Common myeloid progenitor, CD34-positive (primary cell): ENCODE results near the gene CPEB3.

Experiments
- CTCF ChIA-PET: fragments of 350-600 bp; sonication (Branson Sonifier 250); formaldehyde crosslinking; loops from one replicate; lab custom pipeline; 2021; ENCODE audit warnings: antibody characterized with exemption; lab: Charles Lee
- POLR2A ChIA-PET: fragments of 350-600 bp; sonication (Branson Sonifier 250); formaldehyde crosslinking; loops from one replicate; lab custom pipeline; 2021; ENCODE audit warnings: antibody characterized with exemption; lab: Charles Lee
- DNase-seq, 3 donors: peaks; one replicate each; pipeline versions ENCODE4 v3.0.0 to v3.0.0-alpha.2; 2013
- H3K27ac ChIP-seq, 2 experiments: 1 replicate in 1 of 2; 2 replicates in 1 of 2; pipeline ENCODE4 v1.7.0; 2013; ENCODE audit warnings: inconsistent platforms in 2 of 2, low read length in 2 of 2, mild to moderate bottlenecking in 2 of 2, low read depth in 1 of 2, moderate library complexity in 1 of 2; ENCODE audit not compliant: severe bottlenecking in 2 of 2, insufficient read depth in 1 of 2, poor library complexity in 1 of 2
- H3K27me3 ChIP-seq, 5 experiments: replicated peaks in 2 of 5; 1 replicate in 3 of 5; 2 replicates in 2 of 5; pipeline versions ENCODE4 v1.6.1 to v1.7.0; 2013; ENCODE audit warnings: low read length in 4 of 5, mild to moderate bottlenecking in 2 of 5, moderate library complexity in 2 of 5, inconsistent platforms in 1 of 5; ENCODE audit not compliant: insufficient read depth in 5 of 5, control insufficient read depth in 4 of 5
- H3K36me3 ChIP-seq, 4 experiments: 1 replicate in 2 of 4; 2 replicates in 2 of 4; pipeline versions ENCODE4 v1.6.1 to v1.7.0; 2013; ENCODE audit warnings: low read length in 3 of 4, control low read depth in 1 of 4, mild to moderate bottlenecking in 1 of 4; ENCODE audit not compliant: control insufficient read depth in 4 of 4, insufficient read depth in 4 of 4
- H3K4me1 ChIP-seq, 4 experiments: 1 replicate in 3 of 4; 2 replicates in 1 of 4; pipeline versions ENCODE4 v1.6.1 to v1.7.1; 2013; ENCODE audit warnings: low read length in 3 of 4, mild to moderate bottlenecking in 3 of 4, control low read depth in 1 of 4, inconsistent platforms in 1 of 4, moderate library complexity in 1 of 4; ENCODE audit not compliant: control insufficient read depth in 4 of 4, insufficient read depth in 4 of 4; ENCODE audit errors: control extremely low read depth in 1 of 4
- H3K4me3 ChIP-seq, 7 experiments: 1 replicate in 4 of 7; 2 replicates in 3 of 7; pipeline versions ENCODE4 v1.5.1 to v1.7.0; 2013; ENCODE audit warnings: mild to moderate bottlenecking in 7 of 7, low read length in 6 of 7, moderate library complexity in 6 of 7, inconsistent platforms in 2 of 7, low read depth in 2 of 7, control low read depth in 1 of 7; ENCODE audit not compliant: insufficient read depth in 4 of 7, control insufficient read depth in 1 of 7; ENCODE audit errors: extremely low read depth in 1 of 7
- H3K9me3 ChIP-seq, 5 experiments: 1 replicate in 4 of 5; 2 replicates in 1 of 5; pipeline versions ENCODE4 v1.6.1 to v1.7.1; 2013; ENCODE audit warnings: low read length in 4 of 5, mild to moderate bottlenecking in 2 of 5, inconsistent platforms in 1 of 5, low read depth in 1 of 5, moderate library complexity in 1 of 5; ENCODE audit not compliant: control insufficient read depth in 4 of 5, insufficient read depth in 2 of 5; ENCODE audit errors: control extremely low read depth in 1 of 5
- WGBS: methylation state at CpG from one replicate; pipeline ENCODE4 v1.1.5; 2013; ENCODE audit not compliant: insufficient coverage; 5-methylcytosine and 5-hydroxymethylcytosine counted together

Gene CPEB3

GRCh38 chr10:92076722-92077121 lies 214.2 kb downstream of the CPEB3 start:
- no peak overlapping the region for H3K4me3 ChIP-seq
- CTCF ChIA-PET = interaction anchor here (1.2 kb wide), 1 partner anchor 10 kb away, joined by 3 read pairs; no protein-coding TSS in a partner anchor
- no peaks in the 10 kb centered on the region for H3K4me1 ChIP-seq
- DNase-seq = no peak
- no peaks in the 10 kb centered on the region for H3K27me3 ChIP-seq
- POLR2A ChIA-PET = no interaction called here
- no peaks in the 10 kb centered on the region for H3K9me3 ChIP-seq
- H3K27ac ChIP-seq = no peak overlapping the region
- H3K36me3 ChIP-seq = peaks cover 0 to 9% (median 5%) of the 10 kb centered on the region in 4 experiments

- Histone ChIP-seq H3K27ac (no peak overlapping the region), H3K4me1 (no peaks in the 10 kb centered on the region), H3K36me3 (peaks cover 0 to 7% (median 2%) of the 10 kb centered on the region in 4 experiments), H3K9me3 (no peaks in the 10 kb centered on the region), H3K27me3 (no peaks in the 10 kb centered on the region), H3K4me3 (no peak overlapping the region)
- no peak for DNase-seq
- ChIA-PET CTCF (no interaction called here), POLR2A (no interaction called here)
Observed at GRCh38 chr10:92075829-92076228, 215.0 kb downstream of the CPEB3 start.

- Histone ChIP-seq H3K4me1 (no peaks in the 10 kb centered on the region), H3K36me3 (peaks cover 0 to 5% (median 0%) of the 10 kb centered on the region in 4 experiments), H3K4me3 (no peak overlapping the region), H3K9me3 (no peaks in the 10 kb centered on the region), H3K27me3 (no peaks in the 10 kb centered on the region), H3K27ac (no peak overlapping the region)
- CTCF ChIA-PET = interaction anchor here (1.2 to 1.6 kb wide), 5 partner anchors 14 to 363 kb away, joined by 3 to 5 read pairs (median 4); no protein-coding TSS in a partner anchor
- POLR2A ChIA-PET = no interaction called here
- peak in 2 of 3 donors; percentile 23 to 31 for DNase-seq
- 92% methylated on average over 3 of the region's 6 CpGs for WGBS
Observed at GRCh38 chr10:92074126-92074887, 216.6 kb downstream of the CPEB3 start.

- Histone ChIP-seq H3K9me3 (no peaks in the 10 kb centered on the region), H3K4me1 (no peaks in the 10 kb centered on the region), H3K27me3 (no peaks in the 10 kb centered on the region), H3K36me3 (peaks cover 0 to 2% (median 0%) of the 10 kb centered on the region in 4 experiments), H3K4me3 (no peak overlapping the region), H3K27ac (no peak overlapping the region)
- no CpG with 5 or more reads among the region's 1 CpG for WGBS
- POLR2A ChIA-PET = no interaction called here
- no peak for DNase-seq
- CTCF ChIA-PET = interaction anchor here (1.3 kb wide), 1 partner anchor 11 kb away, joined by 3 read pairs; no protein-coding TSS in a partner anchor
Observed at GRCh38 chr10:92068900-92069299, 222.0 kb downstream of the CPEB3 start.

- CTCF ChIA-PET = interaction anchor here (0.8 kb wide), 1 partner anchor 368 kb away, joined by 3 read pairs; no protein-coding TSS in a partner anchor
- H3K27me3 ChIP-seq = no peaks in the 10 kb centered on the region
- peaks cover 0 to 2% (median 0%) of the 10 kb centered on the region in 4 experiments for H3K36me3 ChIP-seq
- WGBS = 94% methylated on average over 4 of the region's 4 CpGs
- no peak overlapping the region for H3K4me3 ChIP-seq
- H3K4me1 ChIP-seq = no peaks in the 10 kb centered on the region
- no peak overlapping the region for H3K27ac ChIP-seq
- POLR2A ChIA-PET = no interaction called here
- DNase-seq = no peak
- H3K9me3 ChIP-seq = no peaks in the 10 kb centered on the region
Observed at GRCh38 chr10:92066386-92066785, 224.5 kb downstream of the CPEB3 start.

- Histone ChIP-seq H3K36me3 (no peaks in the 10 kb centered on the region), H3K9me3 (no peaks in the 10 kb centered on the region), H3K27ac (no peak overlapping the region), H3K27me3 (no peaks in the 10 kb centered on the region), H3K4me3 (no peak overlapping the region), H3K4me1 (no peaks in the 10 kb centered on the region)
- CTCF ChIA-PET = interaction anchor here (0.8 kb wide), 1 partner anchor 368 kb away, joined by 3 read pairs; no protein-coding TSS in a partner anchor
- no peak for DNase-seq
- POLR2A ChIA-PET = interaction anchor here (0.6 kb wide), 1 partner anchor 125 kb away, joined by 3 read pairs; no protein-coding TSS in a partner anchor
- no CpG with 5 or more reads among the region's 2 CpGs for WGBS
Observed at GRCh38 chr10:92064506-92064905, 226.4 kb downstream of the CPEB3 start.

- H3K9me3 ChIP-seq = no peaks in the 10 kb centered on the region
- ChIA-PET POLR2A (no interaction called here), CTCF (no interaction called here)
- DNase-seq = no peak
- no peak overlapping the region for H3K4me3 ChIP-seq
- H3K4me1 ChIP-seq = no peaks in the 10 kb centered on the region
- no peak overlapping the region for H3K27ac ChIP-seq
- WGBS = 100% methylated on average over 1 of the region's 1 CpG
- H3K36me3 ChIP-seq = no peaks in the 10 kb centered on the region
- H3K27me3 ChIP-seq = no peaks in the 10 kb centered on the region
Observed at GRCh38 chr10:92062273-92062672, 228.6 kb downstream of the CPEB3 start.
